MM.1S (cell line): ENCODE measurements around the gene RPL14.

Experiments used
- DNase-seq: peaks from one replicate; pipeline ENCODE4 v3.0.0-alpha.2; 2015
- H2AFZ ChIP-seq: fragments of 300-600 bp; sonication (generic); 2 replicates; pipeline ENCODE4 v1.6.0; 2016; ENCODE audit warnings: antibody characterized with exemption, low read length
- H3F3A ChIP-seq: fragments of 300-600 bp; sonication (generic); 2 replicates; pipeline ENCODE4 v1.6.1; 2016; ENCODE audit warnings: mild to moderate bottlenecking, antibody characterized with exemption, low read length, moderate library complexity, mixed read lengths; ENCODE audit not compliant: insufficient read depth
- H3K27ac ChIP-seq: fragments of 300-600 bp; sonication (generic); 2 replicates; pipeline ENCODE4 v1.5.1; 2016; ENCODE audit warnings: mild to moderate bottlenecking, low read length
- H3K27me3 ChIP-seq: fragments of 300-600 bp; sonication (generic); replicated peaks from 2 replicates; pipeline ENCODE4 v1.6.0; 2016; ENCODE audit warnings: low read length; ENCODE audit not compliant: insufficient read depth
- H3K36me3 ChIP-seq: fragments of 300-600 bp; sonication (generic); replicated peaks from 2 replicates; pipeline ENCODE4 v1.6.1; 2016; ENCODE audit warnings: mild to moderate bottlenecking, low read length, mixed read lengths; ENCODE audit not compliant: insufficient read depth
- H3K4me1 ChIP-seq: fragments of 300-600 bp; sonication (generic); 2 replicates; pipeline ENCODE4 v1.6.1; 2016; ENCODE audit warnings: low read length, mixed read lengths
- H3K4me2 ChIP-seq: fragments of 300-600 bp; sonication (generic); 2 replicates; pipeline ENCODE4 v1.6.0; 2016; ENCODE audit warnings: low read depth, low read length
- H3K4me3 ChIP-seq: fragments of 300-600 bp; sonication (generic); 2 replicates; pipeline ENCODE4 v1.5.1; 2016; ENCODE audit warnings: low read length, mixed read lengths
- H3K79me2 ChIP-seq: fragments of 300-600 bp; sonication (generic); 2 replicates; pipeline ENCODE4 v1.6.1; 2016; ENCODE audit warnings: mixed run types, low read length, mixed read lengths
- H3K9ac ChIP-seq: fragments of 300-600 bp; sonication (generic); 2 replicates; pipeline ENCODE4 v1.6.1; 2016; ENCODE audit warnings: low read length, mixed read lengths
- H3K9me2 ChIP-seq: fragments of 300-600 bp; sonication (generic); replicated peaks from 2 replicates; pipeline ENCODE4 v1.6.1; 2016; ENCODE audit warnings: mild to moderate bottlenecking, low read length, mixed read lengths; ENCODE audit not compliant: insufficient read depth
- H3K9me3 ChIP-seq: fragments of 300-600 bp; sonication (generic); replicated peaks from 2 replicates; pipeline ENCODE4 v1.6.1; 2016; ENCODE audit warnings: mild to moderate bottlenecking, low read length, mixed read lengths; ENCODE audit not compliant: insufficient read depth
- H4K20me1 ChIP-seq: fragments of 300-600 bp; sonication (generic); 2 replicates; pipeline ENCODE4 v1.6.1; 2016; ENCODE audit warnings: mild to moderate bottlenecking, low read length, moderate library complexity, mixed read lengths; ENCODE audit not compliant: insufficient read depth
- EZH2 ChIP-seq: fragments of 300-600 bp; sonication (generic); optimal IDR thresholded peaks from 2 replicates; pipeline ENCODE3; 2017; ENCODE audit warnings: low read depth, mild to moderate bottlenecking, antibody characterized with exemption, low read length, mixed read lengths
- EZH2phosphoT487 ChIP-seq: fragments of 300-600 bp; sonication (generic); IDR thresholded peaks from 2 replicates; pipeline ENCODE4 v1.6.1; 2018; ENCODE audit warnings: antibody characterized with exemption, low read length
- TF ChIP-seq, protein P1 (sequence below): fragments of 300-600 bp; sonication (generic); IDR thresholded peaks from 2 replicates; pipeline ENCODE4 v1.5.1; 2016; ENCODE audit warnings: antibody characterized with exemption, low read length, mixed read lengths

RPL14 gene

DNA sequence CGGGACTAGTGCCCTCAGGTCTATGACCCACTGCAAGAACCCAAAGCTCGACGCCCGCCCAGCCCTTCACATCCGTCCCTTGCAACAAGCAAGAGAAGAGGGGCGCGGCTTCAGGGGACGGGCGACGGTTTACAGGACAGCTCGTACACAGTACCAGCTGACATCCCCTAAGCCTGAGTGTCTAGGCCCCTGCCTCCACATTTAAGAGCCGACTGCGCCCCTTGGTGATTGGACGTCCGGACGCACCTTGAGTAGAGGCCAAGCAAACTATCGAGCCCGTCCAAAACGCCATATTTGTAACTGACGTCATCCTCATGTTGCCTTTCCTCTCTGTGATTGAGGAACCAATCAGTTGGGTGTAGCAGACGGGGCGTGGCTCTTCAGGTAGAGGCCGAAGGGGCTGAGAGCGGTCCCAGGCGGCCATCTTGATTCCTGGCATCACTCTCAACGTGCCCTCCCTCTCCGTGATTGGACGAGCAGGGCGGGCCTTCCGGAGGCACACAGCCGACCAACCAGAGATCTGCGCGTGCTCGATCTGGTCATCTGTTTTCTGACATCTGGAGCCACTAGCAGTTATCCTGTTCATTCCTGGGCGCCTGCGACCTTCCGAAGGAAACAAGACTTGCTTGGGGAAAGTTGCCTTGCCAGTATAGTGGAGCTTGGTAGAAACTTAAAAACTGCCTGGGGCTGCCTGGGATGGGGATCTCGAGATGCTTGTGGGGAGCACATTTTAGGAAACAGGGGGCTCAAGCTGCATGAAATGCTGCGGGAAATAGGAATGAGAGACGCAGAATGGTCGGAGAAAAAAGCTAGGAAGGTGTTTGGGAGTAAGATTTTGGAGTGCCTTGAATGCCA, 4.0 kb upstream of the RPL14 start:
- peak; percentile 99 for DNase-seq
- Histone ChIP-seq H3K9me3 (no peaks in the 10 kb centered on the region), H3K27ac (peak overlapping the region; percentile 71; the same call in 1 of the 2 replicates), H3K4me1 (peaks cover 9% of the 10 kb centered on the region; the same call in 1 of the 2 replicates), H3K79me2 (peaks cover 10% of the 10 kb centered on the region), H3K4me2 (peak overlapping the region; percentile 96), H2AFZ (peak overlapping the region; percentile 95), H3K9ac (peak overlapping the region; percentile 82), H3K27me3 (no peaks in the 10 kb centered on the region), H3K9me2 (no peaks in the 10 kb centered on the region), H3K36me3 (peaks cover under 1% of the 10 kb centered on the region), H4K20me1 (no peaks in the 10 kb centered on the region), H3F3A (peaks cover 6% of the 10 kb centered on the region), H3K4me3 (peak overlapping the region; percentile 92)
- TF ChIP-seq, protein P1, sequence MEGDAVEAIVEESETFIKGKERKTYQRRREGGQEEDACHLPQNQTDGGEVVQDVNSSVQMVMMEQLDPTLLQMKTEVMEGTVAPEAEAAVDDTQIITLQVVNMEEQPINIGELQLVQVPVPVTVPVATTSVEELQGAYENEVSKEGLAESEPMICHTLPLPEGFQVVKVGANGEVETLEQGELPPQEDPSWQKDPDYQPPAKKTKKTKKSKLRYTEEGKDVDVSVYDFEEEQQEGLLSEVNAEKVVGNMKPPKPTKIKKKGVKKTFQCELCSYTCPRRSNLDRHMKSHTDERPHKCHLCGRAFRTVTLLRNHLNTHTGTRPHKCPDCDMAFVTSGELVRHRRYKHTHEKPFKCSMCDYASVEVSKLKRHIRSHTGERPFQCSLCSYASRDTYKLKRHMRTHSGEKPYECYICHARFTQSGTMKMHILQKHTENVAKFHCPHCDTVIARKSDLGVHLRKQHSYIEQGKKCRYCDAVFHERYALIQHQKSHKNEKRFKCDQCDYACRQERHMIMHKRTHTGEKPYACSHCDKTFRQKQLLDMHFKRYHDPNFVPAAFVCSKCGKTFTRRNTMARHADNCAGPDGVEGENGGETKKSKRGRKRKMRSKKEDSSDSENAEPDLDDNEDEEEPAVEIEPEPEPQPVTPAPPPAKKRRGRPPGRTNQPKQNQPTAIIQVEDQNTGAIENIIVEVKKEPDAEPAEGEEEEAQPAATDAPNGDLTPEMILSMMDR = no peak
- TF ChIP-seq EZH2 = no peak
- no peak for TF ChIP-seq EZH2phosphoT487

DNA sequence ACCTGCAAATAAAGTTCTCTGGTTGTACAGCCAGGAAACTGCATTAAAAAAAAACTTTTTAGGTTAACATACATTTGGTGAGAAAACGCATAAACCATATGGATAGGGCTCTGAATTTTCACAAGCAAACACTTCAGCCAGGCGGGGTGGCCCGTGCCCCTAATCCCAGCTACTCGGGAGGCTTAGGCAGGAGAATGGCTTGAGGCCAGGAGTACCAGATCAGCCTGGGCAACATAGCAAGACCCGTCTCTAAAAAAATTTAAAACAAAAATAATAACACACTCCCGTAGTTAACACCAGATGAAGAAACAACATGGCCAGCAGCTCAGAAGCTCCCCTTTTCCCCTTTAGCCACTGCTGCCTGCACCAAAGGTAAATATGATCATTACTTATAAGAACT, 3.2 kb upstream of the RPL14 start:
- H3K9ac ChIP-seq = peak overlapping the region; percentile 60; the same call in 1 of the 2 replicates
- peaks cover 6% of the 10 kb centered on the region for H3F3A ChIP-seq
- H3K9me2 ChIP-seq = no peaks in the 10 kb centered on the region
- H3K27me3 ChIP-seq = no peaks in the 10 kb centered on the region
- H3K4me3 ChIP-seq = peak overlapping the region; percentile 92
- peaks cover 18% of the 10 kb centered on the region for H3K79me2 ChIP-seq
- peaks cover 16% of the 10 kb centered on the region for H3K4me1 ChIP-seq
- peaks cover 9% of the 10 kb centered on the region for H3K36me3 ChIP-seq
- no peaks in the 10 kb centered on the region for H4K20me1 ChIP-seq
- TF ChIP-seq EZH2 (no peak), EZH2phosphoT487 (no peak)
- TF ChIP-seq, protein P1 = no peak
- peak overlapping the region; percentile 86 for H2AFZ ChIP-seq
- DNase-seq = no peak
- H3K27ac ChIP-seq = no peak overlapping the region
- peak overlapping the region; percentile 82 for H3K4me2 ChIP-seq
- H3K9me3 ChIP-seq = no peaks in the 10 kb centered on the region

DNA sequence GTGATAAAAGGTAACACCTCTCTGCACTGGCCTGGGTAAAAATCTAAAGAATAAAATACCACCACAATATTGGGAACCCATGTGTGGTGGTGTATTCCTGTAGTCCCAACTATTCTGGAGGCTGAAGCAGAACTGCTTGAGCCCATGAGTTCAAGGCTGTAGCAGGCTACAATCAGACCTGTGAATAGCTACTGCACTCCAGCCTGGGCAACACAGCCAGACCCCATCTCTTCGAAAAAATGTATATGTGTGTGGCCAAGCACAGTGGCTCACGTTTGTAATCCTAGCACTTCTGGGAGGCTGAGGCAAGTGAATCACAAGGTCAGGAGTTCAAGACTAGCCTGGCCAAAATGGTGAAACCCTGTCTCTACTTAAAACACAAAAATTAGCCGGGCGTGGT, 1.8 kb upstream of the RPL14 start:
- peaks cover 16% of the 10 kb centered on the region for H3K4me1 ChIP-seq
- TF ChIP-seq EZH2 = no peak
- no peak for TF ChIP-seq EZH2phosphoT487
- TF ChIP-seq, protein P1 = no peak
- H4K20me1 ChIP-seq = peaks cover 5% of the 10 kb centered on the region; the same call in 1 of the 2 replicates
- H3K79me2 ChIP-seq = peaks cover 30% of the 10 kb centered on the region
- H3K27ac ChIP-seq = no peak overlapping the region
- peaks cover 6% of the 10 kb centered on the region for H3F3A ChIP-seq
- H2AFZ ChIP-seq = no peak overlapping the region
- H3K9ac ChIP-seq = no peak overlapping the region
- H3K36me3 ChIP-seq = peaks cover 9% of the 10 kb centered on the region
- H3K4me2 ChIP-seq = no peak overlapping the region
- H3K27me3 ChIP-seq = no peaks in the 10 kb centered on the region
- H3K4me3 ChIP-seq = no peak overlapping the region
- H3K9me2 ChIP-seq = no peaks in the 10 kb centered on the region
- no peak for DNase-seq
- no peaks in the 10 kb centered on the region for H3K9me3 ChIP-seq
